IMR-90 (cell line): ENCODE results near the gene PMF1. TPM values are rescaled to one million over a fixed set of nuclear protein-coding genes. Genes with fewer than 3 reads are reported as not detected.

ENCODE experiments used
- ATAC-seq: fragments of 200-7000 bp; cut with Tn5 transposase; 2 replicates; pipeline ENCODE4 v1.9.1; 2020; ENCODE audit warnings: low read depth, mild to moderate bottlenecking, moderate library complexity
- BruUV-seq: library from RNA; stranded (reverse); fragments of 400-500 nt; replicated peaks from 2 replicates; lab custom pipeline; 2021; lab: Mats Ljungman, UMichigan
- CTCF ChIA-PET: fragments of 300-600 bp; formaldehyde crosslinking; extraction: SDS; loops from one replicate; lab custom pipeline; 2021; ENCODE audit warnings: antibody characterized with exemption; lab: Yijun Ruan, JAX
- POLR2A ChIA-PET: fragments of 300-600 bp; sonication (Branson Sonifier 250); formaldehyde crosslinking; loops from one replicate; lab custom pipeline; 2022; ENCODE audit warnings: antibody characterized with exemption; ENCODE audit not compliant: unreplicated experiment; lab: Charles Lee
- DNase-seq: peaks from one replicate; pipeline ENCODE4 v3.0.0; 2013
- H2AFZ ChIP-seq: replicated peaks from 2 replicates; pipeline ENCODE3; 2013; ENCODE audit warnings: low read length, mild to moderate bottlenecking; ENCODE audit not compliant: poor library complexity
- H2AK5ac ChIP-seq: 2 replicates; pipeline ENCODE4 v1.6.1; 2013; ENCODE audit warnings: low read depth, low read length, inconsistent platforms
- H2AK9ac ChIP-seq: replicated peaks from 2 replicates; pipeline ENCODE3; 2013; ENCODE audit warnings: mild to moderate bottlenecking, low read depth, low read length, moderate library complexity; ENCODE audit not compliant: poor library complexity
- H2BK120ac ChIP-seq: 2 replicates; pipeline ENCODE4 v1.6.1; 2013; ENCODE audit warnings: low read depth, low read length, inconsistent platforms
- H2BK15ac ChIP-seq: 3 replicates; pipeline ENCODE4 v1.6.1; 2013; ENCODE audit warnings: low read depth, low read length, inconsistent platforms
- H2BK20ac ChIP-seq: 2 replicates; pipeline ENCODE4 v1.6.1; 2013; ENCODE audit warnings: low read depth, mild to moderate bottlenecking, inconsistent platforms, low read length, moderate library complexity
- H2BK5ac ChIP-seq: 2 replicates; pipeline ENCODE4 v1.6.1; 2013; ENCODE audit warnings: mild to moderate bottlenecking, low read depth, low read length, inconsistent platforms; ENCODE audit not compliant: poor library complexity, severe bottlenecking
- H3K14ac ChIP-seq: replicated peaks from 2 replicates; pipeline ENCODE4 v1.6.1; 2013; ENCODE audit warnings: low read depth, low read length, inconsistent platforms
- H3K18ac ChIP-seq: 2 replicates; pipeline ENCODE4 v1.6.1; 2013; ENCODE audit warnings: low read depth, low read length, control low read depth
- H3K23ac ChIP-seq: 2 replicates; pipeline ENCODE4 v1.6.1; 2013; ENCODE audit warnings: low read depth, low read length, inconsistent platforms
- H3K27ac ChIP-seq: 2 replicates; pipeline ENCODE4 v1.5.1; 2013; ENCODE audit warnings: mild to moderate bottlenecking, control low read depth, low read length; ENCODE audit not compliant: insufficient read depth
- H3K27me3 ChIP-seq: 2 replicates; pipeline ENCODE4 v1.6.1; 2013; ENCODE audit warnings: low read length; ENCODE audit not compliant: control insufficient read depth, insufficient read depth
- H3K36me3 ChIP-seq: 2 replicates; pipeline ENCODE4 v1.6.1; 2013; ENCODE audit warnings: low read length, mixed read lengths; ENCODE audit not compliant: control insufficient read depth, insufficient read depth
- H3K4ac ChIP-seq: 2 replicates; pipeline ENCODE4 v1.6.1; 2013; ENCODE audit warnings: low read depth, low read length, inconsistent platforms
- H3K4me1 ChIP-seq: 2 replicates; pipeline ENCODE4 v1.6.1; 2013; ENCODE audit warnings: low read length, mixed read lengths; ENCODE audit not compliant: control insufficient read depth, insufficient read depth
- H3K4me2 ChIP-seq: 2 replicates; pipeline ENCODE4 v1.6.1; 2013; ENCODE audit warnings: low read depth, mild to moderate bottlenecking, control low read depth, low read length, moderate library complexity
- H3K4me3 ChIP-seq: 2 replicates; pipeline ENCODE4 v1.5.1; 2013; ENCODE audit warnings: low read depth, mild to moderate bottlenecking, control low read depth, low read length, moderate library complexity; ENCODE audit not compliant: insufficient read depth
- H3K56ac ChIP-seq: 2 replicates; pipeline ENCODE4 v1.6.1; 2013; ENCODE audit warnings: low read length, inconsistent platforms; ENCODE audit not compliant: insufficient read depth; ENCODE audit errors: extremely low read depth
- H3K79me1 ChIP-seq, 2 experiments: 2 replicates each; pipeline ENCODE4 v1.6.1; 2013; ENCODE audit warnings: low read length in 2 of 2, inconsistent platforms in 1 of 2, low read depth in 1 of 2
- H3K9ac ChIP-seq: 2 replicates; pipeline ENCODE4 v1.6.1; 2013; ENCODE audit warnings: low read depth, low read length, control low read depth
- H3K9me1 ChIP-seq: 2 replicates; pipeline ENCODE4 v1.6.1; 2013; ENCODE audit warnings: low read length, inconsistent platforms; ENCODE audit not compliant: insufficient read depth
- H3K9me3 ChIP-seq: 2 replicates; pipeline ENCODE4 v1.6.1; 2013; ENCODE audit warnings: low read length; ENCODE audit not compliant: control insufficient read depth, insufficient read depth
- H4K20me1 ChIP-seq: 2 replicates; pipeline ENCODE4 v1.6.1; 2013; ENCODE audit warnings: low read length, inconsistent platforms; ENCODE audit not compliant: insufficient read depth
- H4K5ac ChIP-seq: 2 replicates; pipeline ENCODE4 v1.6.1; 2013; ENCODE audit warnings: mild to moderate bottlenecking, low read depth, low read length, control low read depth
- H4K8ac ChIP-seq, 2 experiments: 2 replicates each; pipeline ENCODE4 v1.6.1; 2013; ENCODE audit warnings: low read depth in 2 of 2, low read length in 2 of 2, control low read depth in 1 of 2, inconsistent platforms in 1 of 2
- H4K91ac ChIP-seq: 2 replicates; pipeline ENCODE4 v1.6.1; 2013; ENCODE audit warnings: low read depth, low read length, inconsistent platforms; ENCODE audit not compliant: insufficient read depth
- CEBPB ChIP-seq: IDR thresholded peaks from 2 replicates; pipeline ENCODE4 v1.6.1; 2012; ENCODE audit warnings: low read depth, low read length, improper control_type of control experiment
- MAZ ChIP-seq: IDR thresholded peaks from 2 replicates; pipeline ENCODE4 v1.6.1; 2012; ENCODE audit warnings: low read depth, mild to moderate bottlenecking, low read length, improper control_type of control experiment, moderate library complexity, borderline replicate concordance
- POLR2A ChIP-seq: IDR thresholded peaks from 2 replicates; pipeline ENCODE4 v1.6.1; 2012; ENCODE audit warnings: mild to moderate bottlenecking, low read depth, low read length
- RFX5 ChIP-seq: IDR thresholded peaks from 2 replicates; pipeline ENCODE4 v1.8.0; 2012; ENCODE audit warnings: low read depth, mild to moderate bottlenecking, low read length, moderate library complexity
- USF2 ChIP-seq: fragments of 150-350 bp; IDR thresholded peaks from 2 replicates; pipeline ENCODE4 v1.6.1; 2017; ENCODE audit warnings: mild to moderate bottlenecking, antibody characterized with exemption, low read length, low read depth
- WGBS, 2 experiments: methylation state at CpG; one replicate each; pipeline versions ENCODE4 v1.1.5 to v1.1.7; 2013; ENCODE audit warnings: missing lambda C conversion rate in 2 of 2; ENCODE audit not compliant: insufficient read length in 1 of 2; ENCODE audit errors: extremely low coverage in 2 of 2; 5-methylcytosine and 5-hydroxymethylcytosine counted together
- dilution Hi-C: fragments of 300-500 bp; cut with HindIII; formaldehyde crosslinking; loops from one replicate; pipeline ENCODE4 v1.14.3; 2018; ENCODE audit warnings: low sequenced_read_pairs; ENCODE audit not compliant: unreplicated experiment
- in situ Hi-C: fragments of 300-500 bp; cut with MboI; formaldehyde crosslinking; loops from 3 replicates; pipeline ENCODE4 v1.14.3; 2019; ENCODE audit warnings: low sequenced_read_pairs, inconsistent platforms, mixed read lengths
- intact Hi-C: fragments of 100-400 bp; cut with micrococcal nuclease; formaldehyde crosslinking; loops from 2 replicates; pipeline ENCODE4 v1.10.0; 2022
- polyA plus RNA-seq, 3 experiments: library from polyadenylated mRNA; depleted of rRNA; stranded (reverse); fragments of >200 nt; gene quantifications; 2 replicates each; pipeline ENCODE4 v1.2.3, GENCODE V29; 2012; ENCODE audit warnings: low replicate concordance in 1 of 3
- total RNA-seq: library from RNA; depleted of rRNA; stranded (reverse); fragments of >200 nt; gene quantifications from 2 replicates; pipeline ENCODE4 v1.2.3, GENCODE V29; 2012

PMF1 gene
- total and polyA plus RNA-seq, 2 of the 4 experiments (the other 2 are of a cell fraction): 54.8 to 73.4 TPM

GRCh38 chr1:156244126-156244525 is 31.3 kb downstream of the PMF1 start:
- peaks cover 12% of the 10 kb centered on the region; the same call in 1 of the 2 replicates for H3K27me3 ChIP-seq
- no peak overlapping the region for H3K56ac ChIP-seq
- peaks cover 2% of the 10 kb centered on the region; the same call in 1 of the 2 replicates for H3K4me1 ChIP-seq
- ChIA-PET POLR2A (no interaction called here), CTCF (no interaction called here)
- H3K79me1 ChIP-seq: no peaks in the 10 kb centered on the region
- H2BK15ac ChIP-seq: no peak overlapping the region
- H3K9me3 ChIP-seq: no peaks in the 10 kb centered on the region
- peak overlapping the region; percentile 19 for H2AK9ac ChIP-seq
- no peaks in the 10 kb centered on the region; the same call in none of the 2 replicates for H4K20me1 ChIP-seq
- no peak overlapping the region for H3K27ac ChIP-seq
- H2BK5ac ChIP-seq: no peak overlapping the region
- TF ChIP-seq CEBPB (no peak), MAZ (no peak), USF2 (no peak), RFX5 (no peak), POLR2A (no peak)
- dilution Hi-C loops (no loop called here), in situ Hi-C loops (no loop called here), intact Hi-C loops (no loop called here)
- H3K36me3 ChIP-seq: peaks cover 13% of the 10 kb centered on the region; the same call in 1 of the 2 replicates
- no peak overlapping the region for H3K4me2 ChIP-seq
- H2BK20ac ChIP-seq: no peak overlapping the region
- DNase-seq (no peak), ATAC-seq (no peak)
- no peak overlapping the region for H4K91ac ChIP-seq
- H3K18ac ChIP-seq: no peak overlapping the region
- no peak overlapping the region for H2BK120ac ChIP-seq
- no TSS peak for BruUV-seq
- H2AFZ ChIP-seq: no peak overlapping the region
- no peak overlapping the region for H3K23ac ChIP-seq
- H4K5ac ChIP-seq: no peak overlapping the region
- peaks cover 5% of the 10 kb centered on the region; the same call in 1 of the 2 replicates for H3K9me1 ChIP-seq
- H3K14ac ChIP-seq: no peak overlapping the region
- no peak overlapping the region for H3K4me3 ChIP-seq
- WGBS, 2 experiments: no CpG with 5 or more reads among the region's 2 CpGs
- no peak overlapping the region for H4K8ac ChIP-seq
- no peak overlapping the region for H2AK5ac ChIP-seq
- no peak overlapping the region for H3K4ac ChIP-seq
- no peak overlapping the region for H3K9ac ChIP-seq
